ENCODE measurements around the gene TSPAN4.
A peak's percentile ranks its signal among the peaks of the same experiment; 100 is the strongest.

Gene TSPAN4

GRCh38 chr11:862081-862661 lies 19.5 kb downstream of the TSPAN4 start:
- intact Hi-C loops (cut with DNase I) = no loop called here
- no peak for DNase-seq

GRCh38 chr11:862696-863022 lies 20.0 kb downstream of the TSPAN4 start:
- DNase-seq = no peak
- intact Hi-C loops (cut with DNase I) = no loop called here

GRCh38 chr11:863023-863909 lies 20.6 kb downstream of the TSPAN4 start:
- intact Hi-C loops (cut with DNase I) = no loop called here
- DNase-seq = peak in 1 of 10 donors; percentile 87

GRCh38 chr11:863910-864827 lies 21.5 kb downstream of the TSPAN4 start:
- DNase-seq = no peak
- intact Hi-C loops (cut with DNase I) = no loop called here

GRCh38 chr11:864898-865297 lies 22.2 kb downstream of the TSPAN4 start:
- intact Hi-C loops (cut with DNase I) = no loop called here
- DNase-seq = no peak

- intact Hi-C loops (cut with DNase I) = no loop called here
Observed at GRCh38 chr11:865462-866430, 23.1 kb downstream of the TSPAN4 start.

GRCh38 chr11:866481-866880 lies 23.8 kb downstream of the TSPAN4 start:
- intact Hi-C loops (cut with DNase I) = no loop called here
- no peak for DNase-seq

More at GRCh38 chr11:865462-866430, 23.1 kb downstream of the TSPAN4 start:
- no peak for DNase-seq

GRCh38 chr11:867856-868358 lies 25.3 kb downstream of the TSPAN4 start:
- no peak for DNase-seq
- intact Hi-C loops (cut with DNase I) = no loop called here

GRCh38 chr11:868394-868793 lies 25.7 kb downstream of the TSPAN4 start:
- DNase-seq = no peak
- intact Hi-C loops (cut with DNase I) = no loop called here

GRCh38 chr11:868802-869201 lies 26.1 kb downstream of the TSPAN4 start:
- intact Hi-C loops (cut with DNase I) = no loop called here
- DNase-seq = no peak

GRCh38 chr11:869399-870126 lies 26.9 kb downstream of the TSPAN4 start:
- intact Hi-C loops (cut with DNase I) = no loop called here
- no peak for DNase-seq

GRCh38 chr11:870127-870413 lies 27.4 kb downstream of the TSPAN4 start:
- no peak for DNase-seq
- intact Hi-C loops (cut with DNase I) = no loop called here

GRCh38 chr11:870418-870817 lies 27.8 kb downstream of the TSPAN4 start:
- intact Hi-C loops (cut with DNase I) = no loop called here
- DNase-seq = peak in 1 of 10 donors; percentile 85

- no peak for DNase-seq
- intact Hi-C loops (cut with DNase I) = no loop called here
Observed at GRCh38 chr11:871472-871871, 28.8 kb downstream of the TSPAN4 start.

GRCh38 chr11:872799-873198 lies 30.1 kb downstream of the TSPAN4 start:
- intact Hi-C loops (cut with DNase I) = no loop called here
- DNase-seq = no peak

GRCh38 chr11:873706-874105 lies 31.1 kb downstream of the TSPAN4 start:
- DNase-seq = no peak
- intact Hi-C loops (cut with DNase I) = no loop called here

GRCh38 chr11:875203-875602 lies 32.6 kb downstream of the TSPAN4 start:
- no peak for DNase-seq
- intact Hi-C loops (cut with DNase I) = no loop called here

GRCh38 chr11:875769-876301 lies 33.2 kb downstream of the TSPAN4 start:
- intact Hi-C loops (cut with DNase I) = no loop called here
- peak in 6 of 10 donors; percentile 30 to 91 (median 72) for DNase-seq

GRCh38 chr11:876545-876944 lies 33.9 kb downstream of the TSPAN4 start:
- intact Hi-C loops (cut with DNase I) = no loop called here
- DNase-seq = peak; percentile 32 to 94 (median 66)
